SH-SY5Y (cell line): Measurements from ENCODE around the gene CAV2.

Source experiments
- GATA2 ChIP-seq: IDR thresholded peaks from 2 replicates; pipeline ENCODE4 v1.6.1; 2011; ENCODE audit warnings: mild to moderate bottlenecking, low read depth, low read length
- GATA3 ChIP-seq: IDR thresholded peaks from 2 replicates; pipeline ENCODE4 v1.6.1; 2011; ENCODE audit warnings: low read depth, mild to moderate bottlenecking, low read length, moderate library complexity

Gene CAV2

GRCh38 chr7:116505823-116506222 lies 6.3 kb downstream of the CAV2 start:
- no peak for TF ChIP-seq GATA2
- TF ChIP-seq GATA3 = no peak

GRCh38 chr7:116509982-116510579 lies 10.5 kb downstream of the CAV2 start:
- TF ChIP-seq GATA3 (no peak), GATA2 (no peak)

GRCh38 chr7:116510795-116511194 lies 11.3 kb downstream of the CAV2 start:
- no peak for TF ChIP-seq GATA3
- no peak for TF ChIP-seq GATA2

- TF ChIP-seq GATA3 = no peak
- no peak for TF ChIP-seq GATA2
Measured at GRCh38 chr7:116511552-116512519, 12.3 kb downstream of the CAV2 start.

- TF ChIP-seq GATA2 (no peak), GATA3 (no peak)
Measured at GRCh38 chr7:116512520-116513188, 13.1 kb downstream of the CAV2 start.

- TF ChIP-seq GATA2 (no peak), GATA3 (no peak)
Measured at GRCh38 chr7:116515584-116515983, 16.0 kb downstream of the CAV2 start.

- TF ChIP-seq GATA3 (no peak), GATA2 (no peak)
Measured at GRCh38 chr7:116516324-116516723, 16.8 kb downstream of the CAV2 start.

GRCh38 chr7:116517626-116518025 lies 18.1 kb downstream of the CAV2 start:
- TF ChIP-seq GATA3 = no peak
- TF ChIP-seq GATA2 = no peak

GRCh38 chr7:116518961-116519360 lies 19.4 kb downstream of the CAV2 start:
- TF ChIP-seq GATA2 (no peak), GATA3 (no peak)

- no peak for TF ChIP-seq GATA2
- TF ChIP-seq GATA3 = no peak
Measured at GRCh38 chr7:116521046-116521664, 21.6 kb downstream of the CAV2 start.

GRCh38 chr7:116522247-116522646 lies 22.7 kb downstream of the CAV2 start:
- no peak for TF ChIP-seq GATA3
- no peak for TF ChIP-seq GATA2

GRCh38 chr7:116524221-116524608 lies 24.7 kb downstream of the CAV2 start:
- TF ChIP-seq GATA2 = no peak
- TF ChIP-seq GATA3 = no peak

GRCh38 chr7:116524609-116525297 lies 25.2 kb downstream of the CAV2 start, which contains the start of gene CAV1:
TSS of gene CAV1 (plus strand) at chr7:116525036. CDS start at chr7:116525063, 27 bp downstream.
- no peak for TF ChIP-seq GATA3
- TF ChIP-seq GATA2 = no peak
